Measurements from ENCODE around the gene TSPAN16.
A peak's percentile ranks its signal among the peaks of the same experiment; 100 is the strongest.

TSPAN16 gene

GRCh38 chr19:11264452-11265176 is 31.3 kb upstream of the TSPAN16 start:
- whole genome bisulfite sequencing: 91% methylated on average over 15 of the region's 19 CpGs
- Histone ChIP-seq H3K23ac (ENCODE audit: low read length in 2 of 2) (no peak overlapping the region), H3K9ac (ENCODE audit: low read length) (no peak overlapping the region), H2AK5ac (ENCODE audit: low read length, severe bottlenecking) (no peak overlapping the region), H2BK15ac (ENCODE audit: low read depth, poor library complexity, severe bottlenecking) (no peak overlapping the region), H3K4ac (ENCODE audit: low read depth in 1 of 2, low read length in 2 of 2) (peak overlapping the region in 1 of 2 experiments; percentile 80), H4K8ac (ENCODE audit: low read length) (peak overlapping the region; percentile 78), H2BK120ac (ENCODE audit: low read depth, low read length) (no peak overlapping the region), H3K14ac (ENCODE audit: low read length in 2 of 2) (no peak overlapping the region), H3K27ac (ENCODE audit: low read length, poor library complexity, severe bottlenecking) (no peak overlapping the region), H3K27me3 (ENCODE audit: control insufficient read depth in 1 of 2, insufficient read depth in 1 of 2, low read length in 2 of 2) (peaks cover 0 to 3% of the 10 kb centered on the region in 2 experiments), H3K18ac (ENCODE audit: low read depth in 1 of 2, low read length in 2 of 2) (peak overlapping the region in 1 of 2 experiments; percentile 4), H3K9me3 (ENCODE audit: control insufficient read depth, low read length) (no peaks in the 10 kb centered on the region), H3K79me1 (replicated peaks; ENCODE audit: low read length, poor library complexity, severe bottlenecking) (peaks cover 13% of the 10 kb centered on the region), H3K4me3 (ENCODE audit: insufficient read depth in 1 of 2, low read depth in 1 of 2, low read length in 2 of 2) (no peak overlapping the region), H4K91ac (ENCODE audit: low read length) (peak overlapping the region; percentile 74), H2BK12ac (ENCODE audit: low read length in 2 of 2) (peak overlapping the region in 1 of 2 experiments; percentile 37), H3K4me2 (ENCODE audit: low read length, poor library complexity, severe bottlenecking) (no peak overlapping the region), H2BK5ac (ENCODE audit: low read depth, low read length, poor library complexity, severe bottlenecking) (no peak overlapping the region), H2AFZ (ENCODE audit: low read depth, low read length) (no peak overlapping the region), H3K36me3 (ENCODE audit: control insufficient read depth in 1 of 2, insufficient read depth in 2 of 2, low read depth in 1 of 2, low read length in 2 of 2) (no peaks in the 10 kb centered on the region), H3K4me1 (ENCODE audit: control insufficient read depth, insufficient read depth, low read depth, low read length) (peaks cover 21% of the 10 kb centered on the region)
- no peak for DNase-seq

GRCh38 chr19:11265177-11265784 is 30.7 kb upstream of the TSPAN16 start:
- peaks cover 10% of the 10 kb centered on the region for H3K79me1 ChIP-seq (replicated peaks; ENCODE audit: low read length, poor library complexity, severe bottlenecking)
- H3K27ac ChIP-seq (ENCODE audit: low read length, poor library complexity, severe bottlenecking): no peak overlapping the region
- no peak overlapping the region for H3K9ac ChIP-seq (ENCODE audit: low read length)
- no peak overlapping the region for H3K4me3 ChIP-seq (ENCODE audit: insufficient read depth in 1 of 2, low read depth in 1 of 2, low read length in 2 of 2)
- H2BK12ac ChIP-seq (ENCODE audit: low read length in 2 of 2): peak overlapping the region; percentile 12 to 69
- no peak overlapping the region for H2BK5ac ChIP-seq (ENCODE audit: low read depth, low read length, poor library complexity, severe bottlenecking)
- H2AK5ac ChIP-seq (ENCODE audit: low read length, severe bottlenecking): no peak overlapping the region
- no peak overlapping the region for H3K23ac ChIP-seq (ENCODE audit: low read length in 2 of 2)
- H4K91ac ChIP-seq (ENCODE audit: low read length): no peak overlapping the region
- H2BK120ac ChIP-seq (ENCODE audit: low read depth, low read length): no peak overlapping the region
- H3K27me3 ChIP-seq (ENCODE audit: control insufficient read depth in 1 of 2, insufficient read depth in 1 of 2, low read length in 2 of 2): peaks cover 0 to 3% of the 10 kb centered on the region in 2 experiments
- no peak overlapping the region for H4K8ac ChIP-seq (ENCODE audit: low read length)
- no peak overlapping the region for H3K4me2 ChIP-seq (ENCODE audit: low read length, poor library complexity, severe bottlenecking)
- no peak overlapping the region for H3K4ac ChIP-seq (ENCODE audit: low read depth in 1 of 2, low read length in 2 of 2)
- H3K9me3 ChIP-seq (ENCODE audit: control insufficient read depth, low read length): no peaks in the 10 kb centered on the region
- no peak overlapping the region for H3K18ac ChIP-seq (ENCODE audit: low read depth in 1 of 2, low read length in 2 of 2)
- 88% methylated on average over 6 of the region's 6 CpGs for WGBS
- no peak overlapping the region for H2AFZ ChIP-seq (ENCODE audit: low read depth, low read length)
- peak overlapping the region; percentile 49 for H2BK15ac ChIP-seq (ENCODE audit: low read depth, poor library complexity, severe bottlenecking)
- no peaks in the 10 kb centered on the region for H3K36me3 ChIP-seq (ENCODE audit: control insufficient read depth in 1 of 2, insufficient read depth in 2 of 2, low read depth in 1 of 2, low read length in 2 of 2)
- DNase-seq: no peak
- H3K14ac ChIP-seq (ENCODE audit: low read length in 2 of 2): peak overlapping the region in 1 of 2 experiments; percentile 20
- H3K4me1 ChIP-seq (ENCODE audit: control insufficient read depth, insufficient read depth, low read depth, low read length): peaks cover 21% of the 10 kb centered on the region

GRCh38 chr19:11265785-11266236 is 30.1 kb upstream of the TSPAN16 start:
- Histone ChIP-seq H3K4me3 (ENCODE audit: insufficient read depth in 1 of 2, low read depth in 1 of 2, low read length in 2 of 2) (no peak overlapping the region), H3K14ac (ENCODE audit: low read length in 2 of 2) (peak overlapping the region in 1 of 2 experiments; percentile 20), H2AK5ac (ENCODE audit: low read length, severe bottlenecking) (no peak overlapping the region), H3K4me2 (ENCODE audit: low read length, poor library complexity, severe bottlenecking) (no peak overlapping the region), H3K9ac (ENCODE audit: low read length) (no peak overlapping the region), H3K4ac (ENCODE audit: low read depth in 1 of 2, low read length in 2 of 2) (no peak overlapping the region), H3K27ac (ENCODE audit: low read length, poor library complexity, severe bottlenecking) (no peak overlapping the region), H3K9me3 (ENCODE audit: control insufficient read depth, low read length) (no peaks in the 10 kb centered on the region), H4K8ac (ENCODE audit: low read length) (no peak overlapping the region), H3K27me3 (ENCODE audit: control insufficient read depth in 1 of 2, insufficient read depth in 1 of 2, low read length in 2 of 2) (peaks cover 0 to 3% of the 10 kb centered on the region in 2 experiments), H3K18ac (ENCODE audit: low read depth in 1 of 2, low read length in 2 of 2) (peak overlapping the region in 1 of 2 experiments; percentile 2), H3K79me1 (replicated peaks; ENCODE audit: low read length, poor library complexity, severe bottlenecking) (peaks cover 10% of the 10 kb centered on the region), H3K23ac (ENCODE audit: low read length in 2 of 2) (no peak overlapping the region), H2BK5ac (ENCODE audit: low read depth, low read length, poor library complexity, severe bottlenecking) (no peak overlapping the region), H4K91ac (ENCODE audit: low read length) (peak overlapping the region; percentile 72), H3K36me3 (ENCODE audit: control insufficient read depth in 1 of 2, insufficient read depth in 2 of 2, low read depth in 1 of 2, low read length in 2 of 2) (no peaks in the 10 kb centered on the region), H2AFZ (ENCODE audit: low read depth, low read length) (no peak overlapping the region), H2BK12ac (ENCODE audit: low read length in 2 of 2) (peak overlapping the region in 1 of 2 experiments; percentile 69), H3K4me1 (ENCODE audit: control insufficient read depth, insufficient read depth, low read depth, low read length) (peaks cover 21% of the 10 kb centered on the region), H2BK120ac (ENCODE audit: low read depth, low read length) (no peak overlapping the region), H2BK15ac (ENCODE audit: low read depth, poor library complexity, severe bottlenecking) (no peak overlapping the region)
- DNase-seq: no peak
- WGBS: 69% methylated on average over 10 of the region's 11 CpGs

- Histone ChIP-seq H3K36me3 (ENCODE audit: control insufficient read depth in 1 of 2, insufficient read depth in 2 of 2, low read depth in 1 of 2, low read length in 2 of 2) (no peaks in the 10 kb centered on the region), H3K9me3 (ENCODE audit: control insufficient read depth, low read length) (no peaks in the 10 kb centered on the region), H3K4me2 (ENCODE audit: low read length, poor library complexity, severe bottlenecking) (no peak overlapping the region), H3K27ac (ENCODE audit: low read length, poor library complexity, severe bottlenecking) (no peak overlapping the region), H2AFZ (ENCODE audit: low read depth, low read length) (no peak overlapping the region), H2BK120ac (ENCODE audit: low read depth, low read length) (no peak overlapping the region), H2AK5ac (ENCODE audit: low read length, severe bottlenecking) (no peak overlapping the region), H3K27me3 (ENCODE audit: control insufficient read depth in 1 of 2, insufficient read depth in 1 of 2, low read length in 2 of 2) (peaks cover 0 to 3% of the 10 kb centered on the region in 2 experiments), H3K23ac (ENCODE audit: low read length in 2 of 2) (no peak overlapping the region), H2BK12ac (ENCODE audit: low read length in 2 of 2) (peak overlapping the region; percentile 46 to 95), H3K4me3 (ENCODE audit: insufficient read depth in 1 of 2, low read depth in 1 of 2, low read length in 2 of 2) (no peak overlapping the region), H3K4me1 (ENCODE audit: control insufficient read depth, insufficient read depth, low read depth, low read length) (peaks cover 16% of the 10 kb centered on the region), H3K9ac (ENCODE audit: low read length) (no peak overlapping the region), H3K14ac (ENCODE audit: low read length in 2 of 2) (no peak overlapping the region), H2BK15ac (ENCODE audit: low read depth, poor library complexity, severe bottlenecking) (peak overlapping the region; percentile 29), H2BK5ac (ENCODE audit: low read depth, low read length, poor library complexity, severe bottlenecking) (no peak overlapping the region), H4K91ac (ENCODE audit: low read length) (peak overlapping the region; percentile 23), H3K79me1 (replicated peaks; ENCODE audit: low read length, poor library complexity, severe bottlenecking) (peaks cover 2% of the 10 kb centered on the region), H3K18ac (ENCODE audit: low read depth in 1 of 2, low read length in 2 of 2) (peak overlapping the region; percentile 54 to 87), H4K8ac (ENCODE audit: low read length) (no peak overlapping the region), H3K4ac (ENCODE audit: low read depth in 1 of 2, low read length in 2 of 2) (peak overlapping the region in 1 of 2 experiments; percentile 52)
- no peak for DNase-seq
- WGBS: 91% methylated on average over 10 of the region's 10 CpGs
These were observed 28.5 kb upstream of the TSPAN16 start for GRCh38 chr19:11267316-11268085.
